ENCODE data around the gene H1-8.

H1-8 gene

DNA sequence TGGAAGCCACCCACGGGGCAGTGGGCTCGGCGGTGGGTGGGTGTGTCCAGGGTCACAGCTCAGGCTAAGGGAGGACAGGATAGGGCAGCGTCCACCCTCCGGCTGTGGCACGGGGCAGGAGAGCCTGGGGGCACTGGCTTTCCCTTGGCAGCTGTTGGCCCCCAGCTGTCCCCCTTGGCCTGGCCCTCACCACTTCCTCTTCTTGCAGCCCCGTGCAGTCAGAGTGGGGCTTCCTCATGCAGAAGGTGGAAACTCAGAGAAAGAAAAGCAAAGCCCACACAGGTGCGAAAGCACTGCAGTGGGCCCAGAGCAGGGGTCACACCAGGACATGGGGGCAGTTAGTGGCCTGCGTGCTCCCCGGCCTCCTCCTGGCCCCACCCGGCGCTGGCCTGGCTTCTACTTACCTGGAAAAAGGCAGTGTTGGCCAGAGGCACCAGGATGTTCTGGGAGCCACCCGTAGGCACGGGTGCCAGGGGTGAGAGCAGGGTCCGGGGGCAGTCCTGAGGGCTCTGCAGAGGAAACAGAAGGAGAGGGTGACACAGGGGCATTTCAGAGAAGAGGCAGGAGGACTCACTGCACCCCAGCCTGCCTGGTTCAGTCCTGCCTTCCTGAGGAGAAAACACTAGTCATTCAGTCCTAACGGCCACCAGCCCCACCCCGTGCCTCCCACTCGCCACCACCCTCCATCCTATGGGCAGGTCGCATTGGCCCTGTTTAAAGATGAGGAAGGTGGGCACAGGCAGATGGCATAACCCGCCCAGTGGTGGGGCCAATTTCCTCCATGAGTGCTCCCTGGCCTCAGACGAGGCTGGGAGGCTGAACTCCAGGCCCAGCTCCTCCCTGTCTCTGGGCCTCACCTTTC is 35.2 kb downstream of the H1-8 start:
- Histone ChIP-seq H3K9ac (ENCODE audit: low read length) (no peak overlapping the region), H4K12ac (ENCODE audit: low read depth, low read length) (no peak overlapping the region), H2BK5ac (ENCODE audit: low read depth, low read length, poor library complexity) (no peak overlapping the region), H4K91ac (ENCODE audit: low read depth, low read length) (no peak overlapping the region), H4K8ac (ENCODE audit: low read depth, low read length) (no peak overlapping the region), H3K4ac (ENCODE audit: low read depth, low read length) (no peak overlapping the region), H3K79me1 (ENCODE audit: low read length) (no peaks in the 10 kb centered on the region), H3K4me2 (ENCODE audit: low read length) (no peak overlapping the region), H3K4me3 (ENCODE audit: low read depth, low read length) (no peak overlapping the region), H3K4me1 (ENCODE audit: control insufficient read depth in 1 of 2, insufficient read depth in 2 of 2, low read length in 2 of 2) (no peaks in the 10 kb centered on the region), H3K14ac (ENCODE audit: low read length) (no peak overlapping the region), H3K79me2 (ENCODE audit: control insufficient read depth, insufficient read depth, low read length, poor library complexity) (no peaks in the 10 kb centered on the region), H3K23ac (ENCODE audit: low read length) (no peak overlapping the region), H3K27me3 (ENCODE audit: insufficient read depth, low read length) (no peaks in the 10 kb centered on the region), H3K36me3 (ENCODE audit: control insufficient read depth in 1 of 2, insufficient read depth in 2 of 2, low read length in 2 of 2) (peaks cover 95 to 98% of the 10 kb centered on the region in 2 experiments), H2AK5ac (ENCODE audit: low read length) (no peak overlapping the region), H2AFZ (ENCODE audit: insufficient read depth, low read length, poor library complexity) (no peak overlapping the region), H3K18ac (ENCODE audit: low read length) (no peak overlapping the region), H2BK120ac (ENCODE audit: insufficient read depth, low read length, poor library complexity) (no peak overlapping the region), H3K9me3 (ENCODE audit: insufficient read depth, low read depth, low read length) (no peaks in the 10 kb centered on the region), H3K27ac (ENCODE audit: low read depth, low read length) (no peak overlapping the region), H2BK12ac (ENCODE audit: low read length) (no peak overlapping the region)
- DNase-seq = peak in 1 of 2 donors; percentile 9
- no CpG with 5 or more reads among the region's 21 CpGs for WGBS (ENCODE audit: extremely low coverage, insufficient coverage, insufficient read length)

DNA sequence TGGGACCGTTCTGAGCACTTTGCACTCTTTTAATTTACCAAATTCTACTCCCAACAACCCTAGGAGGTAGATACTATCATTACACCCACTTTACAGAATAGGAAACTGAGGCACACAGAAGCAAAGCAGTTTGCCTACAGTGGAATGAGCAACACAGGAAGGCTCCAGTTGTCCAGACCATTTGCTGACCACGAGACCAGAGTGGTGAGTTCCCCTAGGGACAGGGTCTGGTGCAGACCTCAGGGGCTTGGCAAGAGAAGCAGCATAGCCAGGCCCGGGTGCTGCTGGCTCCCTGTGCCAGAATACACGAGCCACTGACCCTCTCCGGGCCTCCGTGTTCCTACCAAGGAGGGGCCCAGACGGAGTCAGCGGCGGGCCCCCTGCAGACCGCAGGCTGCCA is 37.0 kb downstream of the H1-8 start:
- H4K8ac ChIP-seq (ENCODE audit: low read depth, low read length) = no peak overlapping the region

GRCh38 chr3:129581623-129582022 is 38.6 kb downstream of the H1-8 start:
- Histone ChIP-seq H3K79me1 (ENCODE audit: low read length) (no peaks in the 10 kb centered on the region), H3K36me3 (ENCODE audit: control insufficient read depth in 1 of 2, insufficient read depth in 2 of 2, low read length in 2 of 2) (peaks cover 96 to 99% of the 10 kb centered on the region in 2 experiments), H3K9me3 (ENCODE audit: insufficient read depth, low read depth, low read length) (peaks cover 2% of the 10 kb centered on the region), H3K79me2 (ENCODE audit: control insufficient read depth, insufficient read depth, low read length, poor library complexity) (no peaks in the 10 kb centered on the region), H3K9ac (ENCODE audit: low read length) (no peak overlapping the region), H3K4ac (ENCODE audit: low read depth, low read length) (no peak overlapping the region), H3K27ac (ENCODE audit: low read depth, low read length) (no peak overlapping the region), H2BK12ac (ENCODE audit: low read length) (no peak overlapping the region), H2AFZ (ENCODE audit: insufficient read depth, low read length, poor library complexity) (no peak overlapping the region), H3K27me3 (ENCODE audit: insufficient read depth, low read length) (no peaks in the 10 kb centered on the region), H3K23ac (ENCODE audit: low read length) (no peak overlapping the region), H4K91ac (ENCODE audit: low read depth, low read length) (no peak overlapping the region), H3K14ac (ENCODE audit: low read length) (no peak overlapping the region), H2AK5ac (ENCODE audit: low read length) (no peak overlapping the region), H3K4me2 (ENCODE audit: low read length) (no peak overlapping the region), H4K8ac (ENCODE audit: low read depth, low read length) (no peak overlapping the region), H2BK120ac (ENCODE audit: insufficient read depth, low read length, poor library complexity) (no peak overlapping the region), H3K18ac (ENCODE audit: low read length) (no peak overlapping the region), H3K4me3 (ENCODE audit: low read depth, low read length) (no peak overlapping the region), H3K4me1 (ENCODE audit: control insufficient read depth in 1 of 2, insufficient read depth in 2 of 2, low read length in 2 of 2) (no peaks in the 10 kb centered on the region), H2BK5ac (ENCODE audit: low read depth, low read length, poor library complexity) (no peak overlapping the region), H4K12ac (ENCODE audit: low read depth, low read length) (no peak overlapping the region)
- no peak for DNase-seq
- WGBS (ENCODE audit: extremely low coverage, insufficient coverage, insufficient read length) = no CpG with 5 or more reads among the region's 8 CpGs

More for the DNA sequence above, 37.0 kb downstream of the H1-8 start:
- Histone ChIP-seq H2BK12ac (ENCODE audit: low read length) (no peak overlapping the region), H3K79me2 (ENCODE audit: control insufficient read depth, insufficient read depth, low read length, poor library complexity) (no peaks in the 10 kb centered on the region), H3K27ac (ENCODE audit: low read depth, low read length) (no peak overlapping the region), H3K23ac (ENCODE audit: low read length) (no peak overlapping the region), H3K4ac (ENCODE audit: low read depth, low read length) (no peak overlapping the region), H3K9me3 (ENCODE audit: insufficient read depth, low read depth, low read length) (no peaks in the 10 kb centered on the region), H2AFZ (ENCODE audit: insufficient read depth, low read length, poor library complexity) (no peak overlapping the region), H3K36me3 (ENCODE audit: control insufficient read depth in 1 of 2, insufficient read depth in 2 of 2, low read length in 2 of 2) (peaks cover 95 to 98% of the 10 kb centered on the region in 2 experiments), H4K91ac (ENCODE audit: low read depth, low read length) (no peak overlapping the region), H3K4me3 (ENCODE audit: low read depth, low read length) (no peak overlapping the region), H3K9ac (ENCODE audit: low read length) (no peak overlapping the region), H3K18ac (ENCODE audit: low read length) (no peak overlapping the region), H4K12ac (ENCODE audit: low read depth, low read length) (no peak overlapping the region), H2BK120ac (ENCODE audit: insufficient read depth, low read length, poor library complexity) (no peak overlapping the region), H2AK5ac (ENCODE audit: low read length) (no peak overlapping the region), H3K14ac (ENCODE audit: low read length) (no peak overlapping the region), H3K4me2 (ENCODE audit: low read length) (no peak overlapping the region), H3K27me3 (ENCODE audit: insufficient read depth, low read length) (no peaks in the 10 kb centered on the region), H2BK5ac (ENCODE audit: low read depth, low read length, poor library complexity) (no peak overlapping the region), H3K79me1 (ENCODE audit: low read length) (no peaks in the 10 kb centered on the region), H3K4me1 (ENCODE audit: control insufficient read depth in 1 of 2, insufficient read depth in 2 of 2, low read length in 2 of 2) (no peaks in the 10 kb centered on the region)
- DNase-seq = no peak
- WGBS (ENCODE audit: extremely low coverage, insufficient coverage, insufficient read length) = no CpG with 5 or more reads among the region's 10 CpGs

- DNase-seq = no peak
- H2BK120ac ChIP-seq (ENCODE audit: insufficient read depth, low read length, poor library complexity) = no peak overlapping the region
- no peak overlapping the region for H3K14ac ChIP-seq (ENCODE audit: low read length)
- peaks cover 2% of the 10 kb centered on the region for H3K9me3 ChIP-seq (ENCODE audit: insufficient read depth, low read depth, low read length)
- H3K27me3 ChIP-seq (ENCODE audit: insufficient read depth, low read length) = no peaks in the 10 kb centered on the region
- no peak overlapping the region for H4K91ac ChIP-seq (ENCODE audit: low read depth, low read length)
- H3K79me1 ChIP-seq (ENCODE audit: low read length) = peaks cover 1% of the 10 kb centered on the region
- no peak overlapping the region for H4K8ac ChIP-seq (ENCODE audit: low read depth, low read length)
- WGBS (ENCODE audit: extremely low coverage, insufficient coverage, insufficient read length) = no CpG with 5 or more reads among the region's 5 CpGs
- no peak overlapping the region for H3K23ac ChIP-seq (ENCODE audit: low read length)
- H3K4me2 ChIP-seq (ENCODE audit: low read length) = no peak overlapping the region
- H3K4me3 ChIP-seq (ENCODE audit: low read depth, low read length) = no peak overlapping the region
- peaks cover 8 to 9% of the 10 kb centered on the region in 2 experiments for H3K4me1 ChIP-seq (ENCODE audit: control insufficient read depth in 1 of 2, insufficient read depth in 2 of 2, low read length in 2 of 2)
- H3K36me3 ChIP-seq (ENCODE audit: control insufficient read depth in 1 of 2, insufficient read depth in 2 of 2, low read length in 2 of 2) = peaks cover 96% of the 10 kb centered on the region in 2 experiments
- no peak overlapping the region for H2BK5ac ChIP-seq (ENCODE audit: low read depth, low read length, poor library complexity)
- H2AK5ac ChIP-seq (ENCODE audit: low read length) = no peak overlapping the region
- H3K4ac ChIP-seq (ENCODE audit: low read depth, low read length) = no peak overlapping the region
- H3K27ac ChIP-seq (ENCODE audit: low read depth, low read length) = no peak overlapping the region
- H2AFZ ChIP-seq (ENCODE audit: insufficient read depth, low read length, poor library complexity) = no peak overlapping the region
- peaks cover 2% of the 10 kb centered on the region for H3K79me2 ChIP-seq (ENCODE audit: control insufficient read depth, insufficient read depth, low read length, poor library complexity)
- no peak overlapping the region for H2BK12ac ChIP-seq (ENCODE audit: low read length)
- no peak overlapping the region for H4K12ac ChIP-seq (ENCODE audit: low read depth, low read length)
- no peak overlapping the region for H3K18ac ChIP-seq (ENCODE audit: low read length)
- H3K9ac ChIP-seq (ENCODE audit: low read length) = no peak overlapping the region
Measured at GRCh38 chr3:129582799-129583198, 39.8 kb downstream of the H1-8 start.
